Ovary (tissue), 9 donors: ENCODE measurements around the gene HIRA. TPM values are rescaled to one million over a fixed set of nuclear protein-coding genes. Genes with fewer than 3 reads are reported as not detected.

Experiments used
- DNase-seq, 5 donors: peaks; one replicate each; pipeline ENCODE4 v3.0.0-alpha.2; 2019 to 2020
- H3K27ac ChIP-seq, 2 donors: fragments of 200-600 bp; one replicate each; pipeline versions ENCODE4 v1.5.1 to v1.8.0; 2019 to 2022
- H3K27me3 ChIP-seq: fragments of 200-600 bp; one replicate; pipeline ENCODE4 v1.8.0; 2022
- H3K36me3 ChIP-seq: fragments of 200-600 bp; sonication (generic); one replicate; pipeline ENCODE4 v1.5.1; 2019
- H3K4me1 ChIP-seq: one replicate; pipeline ENCODE4 v1.8.1; 2013; ENCODE audit warnings: mild to moderate bottlenecking, moderate library complexity; ENCODE audit not compliant: insufficient read depth
- H3K4me3 ChIP-seq: fragments of 200-600 bp; sonication (generic); one replicate; pipeline ENCODE4 v1.5.1; 2017
- H3K9me3 ChIP-seq, 2 donors: fragments of 200-600 bp in 1 of 2; sonication (generic) in 1 of 2; one replicate each; pipeline versions ENCODE4 v1.5.1 to v1.8.1; 2013 to 2019; ENCODE audit warnings: mild to moderate bottlenecking in 1 of 2, moderate library complexity in 1 of 2
- EP300 ChIP-seq: sonication (generic); formaldehyde crosslinking; IDR thresholded peaks from one replicate; pipeline ENCODE4 v1.6.1; 2017; ENCODE audit warnings: antibody characterized with exemption
- POLR2A ChIP-seq: fragments of 450-650 bp; IDR thresholded peaks from one replicate; pipeline ENCODE4 v1.6.1; 2017; ENCODE audit warnings: antibody characterized with exemption, mild to moderate bottlenecking, moderate library complexity
- WGBS, 3 donors: extraction: QIAGEN DNeasy Blood & Tissue Kit in 1 of 3; methylation state at CpG; one replicate each; pipeline versions ENCODE4 v1.1.5 to v1.1.7; 2013 to 2017; 5-methylcytosine and 5-hydroxymethylcytosine counted together
- intact Hi-C, 4 donors: fragments of 100-400 bp; cut with DNase I; formaldehyde crosslinking; loops; one replicate each; pipeline versions ENCODE4 v1.11.0 to v1.15.1; 2022 to 2023
- polyA plus RNA-seq, 2 donors: library from polyadenylated mRNA; stranded (reverse); fragments of 200-250 nt in 1 of 2; fragments of 350-450 nt in 1 of 2; fragmentation: Illumina TruSeq in 1 of 2; extraction: RNeasy Lipid Tissue Mini Kit (QIAGEN cat#74804) in 1 of 2; gene quantifications; one replicate each; pipeline ENCODE4 v1.2.3, GENCODE V29; 2013 to 2014
- total RNA-seq, 7 donors: library from RNA; depleted of rRNA in 2 of 7; stranded (reverse); fragments of >200 nt in 2 of 7; fragmentation: NEBNext Ultra II Directional in 3 of 7; extraction: Animal tissue kit (Norgen Biotek cat#: 25700) in 3 of 7; gene quantifications; one replicate each; pipeline versions ENCODE4 v1.1.0 to v1.2.4, GENCODE V29; 2016 to 2023
- TF ChIP-seq, protein P1 (sequence below), 3 donors: fragments of 450-650 bp in 2 of 3; fragments of 200-600 bp in 1 of 3; IDR thresholded peaks; one replicate each; pipeline versions ENCODE4 v1.5.1 to v1.8.0; 2016 to 2022; ENCODE audit warnings: antibody characterized with exemption in 3 of 3, mild to moderate bottlenecking in 1 of 3
- donor health status: DM: no; HTN: no; CAD: no; lungs with moderate emphysema.
- donor health status: DM: no; HTN: no; CAD: no.
- donor health status: Bipolar disorder and iron deficiency.
- donor health status: DM: yes; HTN: yes; CAD: no.
- donor health status: DM: no; HTN: no; CAD: no.
- donor health status: DM: yes; HTN: yes; CAD: no.

Gene HIRA
- total and polyA plus RNA-seq, 9 donors, result 7.2 to 31.6 (median 19.8) TPM

DNA sequence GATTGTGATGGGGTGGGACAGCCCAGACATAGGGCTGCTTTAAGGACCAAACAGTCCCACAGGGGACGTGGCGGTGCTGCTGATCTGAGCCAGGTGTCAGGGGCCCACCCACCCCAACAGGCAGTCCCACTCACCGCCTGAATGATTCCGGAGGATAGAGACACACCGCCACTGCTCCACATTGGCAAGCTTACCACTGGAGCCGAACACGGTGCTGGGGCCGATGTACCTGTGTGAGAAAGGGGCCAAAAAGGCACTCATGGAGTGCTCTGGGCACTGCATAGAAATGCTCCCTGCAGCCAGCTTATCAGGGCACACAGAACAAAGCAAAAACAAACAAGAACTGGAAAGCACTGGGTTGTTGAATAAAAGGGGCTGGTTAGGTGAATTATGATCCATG lies 25.9 kb downstream of the HIRA start:
- DNase-seq, result no peak
- TF ChIP-seq EP300 (no peak), POLR2A (no peak)
- TF ChIP-seq, protein P1, sequence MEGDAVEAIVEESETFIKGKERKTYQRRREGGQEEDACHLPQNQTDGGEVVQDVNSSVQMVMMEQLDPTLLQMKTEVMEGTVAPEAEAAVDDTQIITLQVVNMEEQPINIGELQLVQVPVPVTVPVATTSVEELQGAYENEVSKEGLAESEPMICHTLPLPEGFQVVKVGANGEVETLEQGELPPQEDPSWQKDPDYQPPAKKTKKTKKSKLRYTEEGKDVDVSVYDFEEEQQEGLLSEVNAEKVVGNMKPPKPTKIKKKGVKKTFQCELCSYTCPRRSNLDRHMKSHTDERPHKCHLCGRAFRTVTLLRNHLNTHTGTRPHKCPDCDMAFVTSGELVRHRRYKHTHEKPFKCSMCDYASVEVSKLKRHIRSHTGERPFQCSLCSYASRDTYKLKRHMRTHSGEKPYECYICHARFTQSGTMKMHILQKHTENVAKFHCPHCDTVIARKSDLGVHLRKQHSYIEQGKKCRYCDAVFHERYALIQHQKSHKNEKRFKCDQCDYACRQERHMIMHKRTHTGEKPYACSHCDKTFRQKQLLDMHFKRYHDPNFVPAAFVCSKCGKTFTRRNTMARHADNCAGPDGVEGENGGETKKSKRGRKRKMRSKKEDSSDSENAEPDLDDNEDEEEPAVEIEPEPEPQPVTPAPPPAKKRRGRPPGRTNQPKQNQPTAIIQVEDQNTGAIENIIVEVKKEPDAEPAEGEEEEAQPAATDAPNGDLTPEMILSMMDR (IDR thresholded peaks at IDR 0.05), result no peak
- Histone ChIP-seq H3K36me3 (no peaks in the 10 kb centered on the region), H3K27ac (no peak overlapping the region), H3K4me1 (no peaks in the 10 kb centered on the region), H3K27me3 (no peaks in the 10 kb centered on the region), H3K9me3 (no peaks in the 10 kb centered on the region), H3K4me3 (no peak overlapping the region)
- WGBS, 3 donors, result 91 to 97% (median 96%) methylated on average over 8 of the region's 8 CpGs
- intact Hi-C loops, result no loop called here

- no peaks in the 10 kb centered on the region for H3K36me3 ChIP-seq
- TF ChIP-seq, protein P1 (IDR thresholded peaks at IDR 0.05), result no peak
- TF ChIP-seq POLR2A (no peak), EP300 (no peak)
- intact Hi-C loops, result no loop called here
- DNase-seq, result no peak
- H3K27ac ChIP-seq, result no peak overlapping the region
- no peaks in the 10 kb centered on the region for H3K27me3 ChIP-seq
- H3K4me3 ChIP-seq, result no peak overlapping the region
- WGBS, 3 donors, result 33 to 69% (median 37%) methylated on average over 4 of the region's 4 CpGs
- H3K9me3 ChIP-seq, result no peaks in the 10 kb centered on the region
- H3K4me1 ChIP-seq, result no peaks in the 10 kb centered on the region
Measured at GRCh38 chr22:19405133-19405532, 26.4 kb downstream of the HIRA start.

DNA sequence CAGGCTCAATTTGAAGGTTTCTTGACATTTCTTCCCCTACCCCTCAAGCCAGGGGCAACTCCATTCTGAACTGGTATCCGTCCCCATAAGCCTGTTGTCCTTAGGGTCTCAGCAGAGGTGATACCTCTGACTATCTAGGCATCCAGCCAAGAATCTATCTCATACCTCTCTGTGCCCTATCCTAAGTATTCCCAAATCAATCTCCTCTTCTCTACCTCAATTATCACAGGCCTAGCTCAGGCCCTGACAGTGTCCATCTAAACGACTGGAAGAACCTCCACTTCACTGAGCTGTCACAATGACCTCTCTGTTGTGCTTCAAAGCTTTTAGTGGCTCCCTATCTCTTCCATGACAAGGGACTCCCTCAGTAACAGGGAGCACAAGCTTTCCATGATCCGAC lies 26.9 kb downstream of the HIRA start:
- intact Hi-C loops, result no loop called here
- no peak for DNase-seq
- Histone ChIP-seq H3K9me3 (no peaks in the 10 kb centered on the region), H3K27me3 (no peaks in the 10 kb centered on the region), H3K4me3 (no peak overlapping the region), H3K4me1 (no peaks in the 10 kb centered on the region), H3K36me3 (no peaks in the 10 kb centered on the region), H3K27ac (no peak overlapping the region)
- TF ChIP-seq POLR2A, result no peak
- TF ChIP-seq, protein P1 (IDR thresholded peaks at IDR 0.05), result no peak
- 92 to 94% (median 92%) methylated on average over 3 of the region's 3 CpGs for WGBS, 3 donors

DNA sequence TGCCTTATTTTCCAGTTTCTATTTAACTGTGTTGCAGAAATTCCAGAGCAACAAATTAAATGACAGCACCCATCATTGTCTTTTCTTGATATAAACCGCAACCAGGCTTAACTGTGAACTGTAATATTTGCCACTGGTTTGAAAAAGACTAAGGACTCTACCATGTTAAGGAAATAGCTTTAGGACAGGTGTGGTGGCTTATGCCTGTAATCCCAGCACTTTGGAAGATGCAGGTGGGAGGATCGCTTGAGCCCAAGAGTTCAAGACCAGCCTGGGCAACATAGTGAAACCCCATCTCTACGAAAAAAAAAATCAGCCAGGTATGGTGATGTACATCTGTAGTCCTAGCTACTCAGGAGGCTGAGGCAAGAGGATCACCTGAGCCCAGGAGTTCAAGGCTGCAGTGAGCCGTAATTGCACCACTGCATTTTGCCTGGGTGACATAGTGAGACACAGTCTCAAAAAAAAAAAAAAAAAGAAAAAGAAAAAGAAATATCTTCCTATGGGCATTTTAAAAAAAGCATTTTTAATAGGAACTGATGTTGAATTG lies 28.8 kb downstream of the HIRA start:
- 96 to 97% (median 96%) methylated on average over 4 of the region's 4 CpGs for WGBS, 3 donors
- Histone ChIP-seq H3K9me3 (no peaks in the 10 kb centered on the region), H3K4me3 (no peak overlapping the region), H3K36me3 (no peaks in the 10 kb centered on the region), H3K27ac (no peak overlapping the region), H3K4me1 (no peaks in the 10 kb centered on the region), H3K27me3 (no peaks in the 10 kb centered on the region)
- intact Hi-C loops, result no loop called here
- no peak for DNase-seq
- no peak for TF ChIP-seq EP300
- TF ChIP-seq POLR2A, result no peak
- TF ChIP-seq, protein P1 (IDR thresholded peaks at IDR 0.05), result no peak
